HT-29 (cell line): ENCODE data around the gene MBOAT2. TPM values are rescaled to one million over a fixed set of nuclear protein-coding genes. Genes with fewer than 3 reads are reported as not detected.
A peak's percentile ranks its signal among the peaks of the same experiment; 100 is the strongest.

Experiments
- DNase-seq: peaks from one replicate; pipeline ENCODE4 v3.0.0-alpha.2; 2015; ENCODE audit warnings: low spot score
- total RNA-seq: library from RNA; depleted of rRNA; stranded (reverse); fragments of >200 nt; shearing (Covaris generic); gene quantifications from 2 replicates; pipeline ENCODE4 v1.2.3, GENCODE V29; 2014; rRNA removed

Gene MBOAT2
- total RNA-seq, 1 experiment from 2014 or later = 1.2 TPM

DNA sequence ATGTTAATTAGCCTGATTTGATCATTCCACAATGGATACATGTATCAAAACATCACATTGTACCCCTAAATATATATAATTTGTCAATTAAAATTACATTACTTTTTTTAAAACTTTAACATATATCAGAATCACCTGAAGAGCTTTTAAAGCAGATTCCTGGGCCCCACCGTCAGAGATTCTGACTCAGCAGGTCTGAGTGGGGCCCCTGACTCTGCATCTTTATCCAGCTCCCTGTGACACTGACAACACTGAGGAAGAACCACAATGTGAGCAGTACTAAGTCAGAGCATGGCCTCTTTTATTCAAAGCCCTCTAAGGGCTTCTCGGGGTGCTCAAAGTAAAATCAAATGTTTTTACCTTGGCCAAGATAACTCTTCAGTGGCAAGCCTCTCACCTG is 175.8 kb downstream of the MBOAT2 start:
- no peak for DNase-seq

DNA sequence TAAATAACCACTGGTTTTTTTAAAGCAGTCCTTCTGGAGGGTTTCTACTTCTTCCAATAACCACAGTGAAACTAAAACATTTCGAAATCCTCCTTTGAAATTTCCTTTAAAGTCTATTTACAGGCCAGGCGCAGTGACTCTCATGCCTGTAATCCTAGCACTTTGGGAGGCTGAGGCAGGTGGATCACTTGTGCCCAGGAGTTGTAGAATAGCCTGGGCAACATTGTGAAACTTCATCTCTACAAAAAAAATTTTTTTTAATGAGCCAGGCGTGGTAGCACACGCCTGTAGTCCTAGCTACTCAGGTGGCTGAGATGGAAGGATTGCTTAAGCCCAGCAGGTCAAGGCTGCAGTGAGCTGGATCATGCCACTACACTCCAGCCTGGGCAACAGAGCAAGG is 181.3 kb downstream of the MBOAT2 start:
- no peak for DNase-seq

DNA sequence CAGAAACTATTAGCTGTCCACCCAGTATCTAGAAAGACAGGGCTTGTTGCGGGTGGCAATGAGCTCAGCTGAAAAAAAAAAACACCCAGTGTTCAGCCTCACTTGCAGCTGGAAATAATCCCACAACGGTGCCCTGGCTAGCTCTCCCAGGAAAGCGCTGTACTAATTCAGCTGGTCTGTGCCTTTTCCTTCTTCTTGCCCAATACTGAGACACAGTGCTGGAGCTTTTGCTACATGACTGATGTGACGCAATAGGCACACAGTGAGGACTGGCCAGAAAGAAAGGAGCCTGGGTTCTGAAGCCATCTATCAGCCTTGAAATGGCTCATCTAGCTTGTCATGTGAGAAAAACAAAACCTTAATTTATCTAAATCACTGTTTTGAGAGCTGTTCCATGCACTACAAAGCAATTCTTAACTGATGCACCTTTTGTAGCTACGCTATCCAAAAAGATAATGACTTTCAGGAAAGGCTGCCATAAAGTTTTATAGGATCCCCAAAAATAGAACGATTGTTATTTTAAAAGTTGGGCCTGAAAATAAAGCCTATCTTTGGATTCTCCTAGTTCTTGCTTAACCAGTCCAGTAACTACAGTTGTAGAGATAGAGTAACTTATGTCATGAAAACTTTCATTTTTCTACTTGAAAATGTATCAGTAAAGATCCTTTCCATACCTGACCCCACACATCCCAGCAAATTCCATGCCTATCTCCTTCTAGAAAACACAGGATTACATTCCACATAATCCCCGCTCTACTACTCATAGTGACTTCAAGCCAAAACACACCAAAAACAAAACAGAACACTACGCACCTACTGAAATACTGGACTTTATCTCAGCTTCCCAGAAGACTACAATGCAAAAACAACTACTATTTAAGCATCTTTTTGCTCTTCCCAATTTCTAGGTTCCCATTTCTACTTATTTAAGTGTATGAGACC is 181.9 kb downstream of the MBOAT2 start:
- DNase-seq = no peak

DNA sequence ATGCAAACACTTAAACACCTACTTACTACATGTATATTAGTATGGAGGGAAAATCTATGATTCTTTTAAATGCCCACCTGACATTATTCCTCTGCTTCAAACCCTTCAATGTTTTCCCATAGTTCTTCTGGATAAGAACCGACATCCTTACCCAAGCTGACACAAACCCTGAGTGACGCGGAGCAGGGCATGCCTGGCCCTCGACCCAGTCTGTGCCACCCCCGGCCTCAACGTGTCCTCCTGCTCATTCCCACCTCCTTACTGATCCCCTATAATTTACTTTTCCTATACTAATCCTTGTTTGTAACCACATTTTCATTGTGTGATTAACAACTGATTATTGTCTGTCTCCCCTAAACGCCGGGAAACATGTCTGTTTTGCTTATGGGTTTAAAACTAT is 183.5 kb downstream of the MBOAT2 start:
- DNase-seq = no peak

DNA sequence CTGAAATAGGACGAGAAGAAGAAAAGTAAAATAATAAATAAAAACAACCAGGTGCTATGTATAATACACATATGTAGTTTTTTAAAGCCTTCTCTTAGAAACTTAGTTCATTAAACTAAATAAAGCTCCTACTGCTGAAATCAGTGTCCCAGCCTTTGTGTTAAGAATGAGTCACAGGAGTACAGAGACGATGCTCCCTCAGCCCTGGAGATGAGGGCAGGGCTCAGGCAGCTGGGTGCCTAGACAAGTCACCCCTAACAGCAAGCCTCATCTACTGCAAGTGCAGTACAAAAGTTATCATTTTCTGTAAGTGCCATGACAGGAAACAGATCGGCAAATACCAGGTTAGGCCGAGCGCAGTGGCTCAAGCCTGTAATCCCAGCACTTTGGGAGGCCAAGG is 184.3 kb downstream of the MBOAT2 start:
- DNase-seq = no peak

DNA sequence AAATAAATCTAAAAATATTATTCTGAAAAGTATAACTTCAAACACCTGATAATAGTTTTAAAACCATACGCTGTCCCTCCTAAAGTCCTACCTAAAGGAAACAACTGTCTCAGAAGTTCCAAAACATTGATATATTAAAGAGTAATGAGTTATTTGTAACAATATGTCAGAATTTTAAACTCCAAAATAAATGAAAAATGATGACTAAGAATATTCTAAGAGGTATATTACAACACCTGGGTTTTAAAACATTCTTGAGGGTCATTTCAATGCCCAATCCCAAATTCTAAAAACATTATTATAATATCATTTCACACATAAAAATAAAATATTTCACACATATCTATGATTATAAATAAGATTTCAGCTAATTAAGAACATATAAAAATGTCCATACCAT is 186.3 kb downstream of the MBOAT2 start:
- no peak for DNase-seq

DNA sequence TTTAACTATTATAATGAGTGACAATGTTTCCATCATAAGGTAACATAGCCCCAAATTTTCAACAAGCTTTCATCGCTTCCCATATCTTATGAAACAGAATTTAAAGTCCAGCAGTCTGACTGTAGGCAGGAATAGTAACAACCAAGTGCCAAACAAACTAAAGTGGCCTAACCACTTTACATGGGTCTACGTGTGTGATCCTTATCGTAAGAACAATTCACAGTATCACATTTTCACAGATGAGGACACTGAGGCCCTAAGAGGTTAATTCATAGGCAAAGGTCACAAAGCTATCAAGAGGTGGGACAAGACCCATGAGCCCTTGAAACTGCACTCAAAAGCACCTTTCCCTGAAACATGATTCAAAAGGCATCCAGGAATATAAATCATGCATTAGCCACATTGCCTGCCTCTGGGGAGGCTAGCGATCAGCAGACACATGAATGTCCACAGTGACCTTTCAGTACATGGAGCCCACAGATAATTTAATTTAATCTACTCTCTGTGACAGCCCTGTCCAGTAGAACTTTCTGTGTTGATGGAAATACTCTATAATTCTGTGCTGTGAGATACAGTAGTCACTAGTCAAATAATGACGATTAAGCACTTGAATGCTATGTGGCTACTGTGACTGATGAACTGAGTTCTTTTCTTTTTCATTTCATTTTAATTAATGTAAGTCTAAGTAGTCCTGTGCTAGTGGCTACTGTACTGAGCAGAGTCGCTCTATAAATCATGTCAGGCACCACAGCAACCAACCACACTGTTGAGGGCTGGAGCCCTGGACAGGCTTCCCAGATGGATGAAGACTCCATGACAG is 196.4 kb downstream of the MBOAT2 start:
- DNase-seq = no peak

DNA sequence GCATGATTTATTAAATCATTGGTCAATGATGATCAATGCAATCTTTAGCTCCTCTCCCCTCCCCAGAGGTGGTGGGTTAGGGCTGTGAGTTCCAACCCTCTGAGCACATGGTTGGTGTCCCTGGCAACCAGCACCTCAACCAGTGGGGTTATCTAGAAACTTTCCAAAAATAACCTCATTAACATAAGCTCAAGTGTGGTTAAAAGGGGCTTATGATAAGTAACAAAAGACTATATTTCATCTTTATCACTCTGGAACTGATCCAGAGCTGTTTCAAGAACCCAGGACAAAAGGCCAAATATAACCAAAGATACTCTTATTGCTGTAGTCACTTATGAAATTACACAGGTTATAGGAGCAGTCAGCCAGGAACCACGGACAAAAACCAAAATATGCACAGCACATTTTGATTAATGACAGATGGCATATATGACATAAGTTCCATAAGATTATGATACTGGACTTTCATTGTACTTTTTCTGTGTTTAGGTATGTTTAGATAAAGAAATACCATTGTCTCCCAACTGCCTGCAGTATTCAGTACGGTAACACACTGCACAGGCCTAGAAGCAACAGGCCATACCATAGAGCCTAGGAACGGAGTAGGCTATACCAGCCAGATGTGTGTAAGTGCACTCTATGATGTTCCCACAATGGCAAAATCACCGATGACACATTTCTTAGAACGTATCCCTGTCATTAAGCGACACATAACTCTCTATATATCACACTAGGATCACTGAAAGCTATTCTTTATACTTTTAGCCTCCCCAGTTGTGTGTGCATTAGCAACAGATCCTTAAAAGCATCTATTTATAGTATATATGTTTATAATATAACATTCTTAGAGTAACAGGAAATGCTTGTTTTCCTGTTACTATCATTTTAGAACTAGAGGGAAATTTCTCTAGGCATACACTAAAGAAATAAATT is 197.9 kb downstream of the MBOAT2 start:
- no peak for DNase-seq

- DNase-seq = peak; percentile 82
Measured at GRCh38 chr2:8803658-8804379, 199.7 kb downstream of the MBOAT2 start.

- DNase-seq = no peak
Measured at GRCh38 chr2:8802741-8803140, 200.7 kb downstream of the MBOAT2 start.

Other genes starting within 250 kb of the MBOAT2 start
- 15.7 and 28.1 TPM in 2 replicates for gene KIDINS220, start 166.1 kb downstream of the MBOAT2 start, total RNA-seq
- gene ASAP2, start 203.1 kb upstream of the MBOAT2 start, total RNA-seq = 27.0 and 34.8 TPM in 2 replicates